GM12875 (cell line): ENCODE results near the gene KIDINS220.

Experiments
- H3K4me3 ChIP-seq: one replicate; pipeline ENCODE4 v1.5.1; 2011; ENCODE audit warnings: low read depth, low read length, control low read depth
- CTCF ChIP-seq: IDR thresholded peaks from 2 replicates; pipeline ENCODE4 v1.5.1; 2011; ENCODE audit warnings: low read depth, mild to moderate bottlenecking, control low read depth, inconsistent platforms, low read length, moderate library complexity, borderline replicate concordance; ENCODE audit not compliant: insufficient read depth

KIDINS220 gene

GRCh38 chr2:8805278-8806210 lies 31.9 kb downstream of the KIDINS220 start:
- H3K4me3 ChIP-seq: no peak overlapping the region
- no peak for TF ChIP-seq CTCF

GRCh38 chr2:8803658-8804379 lies 33.6 kb downstream of the KIDINS220 start:
- no peak for TF ChIP-seq CTCF
- H3K4me3 ChIP-seq: no peak overlapping the region

GRCh38 chr2:8802741-8803140 lies 34.7 kb downstream of the KIDINS220 start:
- H3K4me3 ChIP-seq: no peak overlapping the region
- TF ChIP-seq CTCF: no peak

- no peak for TF ChIP-seq CTCF
- no peak overlapping the region for H3K4me3 ChIP-seq
Measured at GRCh38 chr2:8800821-8801220, 36.6 kb downstream of the KIDINS220 start.

- no peak overlapping the region for H3K4me3 ChIP-seq
- no peak for TF ChIP-seq CTCF
Measured at GRCh38 chr2:8800218-8800617, 37.2 kb downstream of the KIDINS220 start.

GRCh38 chr2:8799004-8799403 lies 38.4 kb downstream of the KIDINS220 start:
- TF ChIP-seq CTCF: no peak
- no peak overlapping the region for H3K4me3 ChIP-seq
